Tibial nerve (tissue), 3 donors: ENCODE data around the gene GDF15.

Experiments used
- POLR2A ChIP-seq, 2 donors: fragments of 450-650 bp; IDR thresholded peaks; one replicate each; pipeline ENCODE4 v1.6.1; 2017; ENCODE audit warnings: antibody characterized with exemption in 2 of 2, mild to moderate bottlenecking in 2 of 2, moderate library complexity in 2 of 2
- TF ChIP-seq, protein P1 (sequence below), 5 experiments: fragments of 200-600 bp in 3 of 5; fragments of 450-650 bp in 2 of 5; sonication (generic) in 3 of 5; IDR thresholded peaks; one replicate each; pipeline ENCODE4 v1.5.1; 2016 to 2019; ENCODE audit warnings: antibody characterized with exemption in 5 of 5, mild to moderate bottlenecking in 3 of 5, moderate library complexity in 2 of 5

DNA sequence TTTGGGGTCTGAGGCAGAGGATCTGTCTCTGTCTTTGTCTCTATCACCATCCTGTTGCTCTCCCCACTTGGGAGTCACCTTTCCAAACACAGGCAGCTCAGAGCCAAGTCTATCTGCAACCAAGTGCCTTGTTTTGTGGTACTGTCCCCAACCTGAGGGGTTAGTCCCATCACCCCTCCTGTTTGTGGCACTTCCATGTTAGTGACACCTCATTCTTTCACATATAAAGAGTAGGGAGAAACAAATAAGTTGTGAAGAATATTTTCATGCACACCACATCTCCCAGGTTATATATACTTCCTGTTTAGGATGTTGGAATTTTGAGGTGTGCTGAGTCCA is 3.7 kb downstream of the GDF15 start:
- no peak for TF ChIP-seq POLR2A (IDR thresholded peaks at IDR 0.05)
- TF ChIP-seq, protein P1, sequence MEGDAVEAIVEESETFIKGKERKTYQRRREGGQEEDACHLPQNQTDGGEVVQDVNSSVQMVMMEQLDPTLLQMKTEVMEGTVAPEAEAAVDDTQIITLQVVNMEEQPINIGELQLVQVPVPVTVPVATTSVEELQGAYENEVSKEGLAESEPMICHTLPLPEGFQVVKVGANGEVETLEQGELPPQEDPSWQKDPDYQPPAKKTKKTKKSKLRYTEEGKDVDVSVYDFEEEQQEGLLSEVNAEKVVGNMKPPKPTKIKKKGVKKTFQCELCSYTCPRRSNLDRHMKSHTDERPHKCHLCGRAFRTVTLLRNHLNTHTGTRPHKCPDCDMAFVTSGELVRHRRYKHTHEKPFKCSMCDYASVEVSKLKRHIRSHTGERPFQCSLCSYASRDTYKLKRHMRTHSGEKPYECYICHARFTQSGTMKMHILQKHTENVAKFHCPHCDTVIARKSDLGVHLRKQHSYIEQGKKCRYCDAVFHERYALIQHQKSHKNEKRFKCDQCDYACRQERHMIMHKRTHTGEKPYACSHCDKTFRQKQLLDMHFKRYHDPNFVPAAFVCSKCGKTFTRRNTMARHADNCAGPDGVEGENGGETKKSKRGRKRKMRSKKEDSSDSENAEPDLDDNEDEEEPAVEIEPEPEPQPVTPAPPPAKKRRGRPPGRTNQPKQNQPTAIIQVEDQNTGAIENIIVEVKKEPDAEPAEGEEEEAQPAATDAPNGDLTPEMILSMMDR (IDR thresholded peaks at IDR 0.05) = no peak
